Panc1 (cell line): ENCODE measurements around the gene IL12RB2. TPM values are rescaled to one million over a fixed set of nuclear protein-coding genes. Genes with fewer than 3 reads are reported as not detected.

Experiments
- ATAC-seq: fragments of 200-7000 bp; cut with Tn5 transposase; 2 replicates; pipeline ENCODE4 v1.9.1; 2020; ENCODE audit warnings: mild to moderate bottlenecking, moderate library complexity
- BruUV-seq: library from RNA; stranded (reverse); fragments of 400-500 nt; replicated peaks from 2 replicates; lab custom pipeline; 2021; lab: Mats Ljungman, UMichigan
- CTCF ChIA-PET: fragments of 300-600 bp; sonication (Branson Sonifier 250); formaldehyde crosslinking; loops from one replicate; lab custom pipeline; 2022; ENCODE audit warnings: antibody characterized with exemption; lab: Charles Lee
- POLR2A ChIA-PET: fragments of 300-600 bp; sonication (Branson Sonifier 250); formaldehyde crosslinking; loops from one replicate; lab custom pipeline; 2022; ENCODE audit warnings: antibody characterized with exemption; lab: Charles Lee
- DNase-seq: peaks from one replicate; pipeline ENCODE4 v3.0.0-alpha.2; 2010; ENCODE audit warnings: low read depth, low spot score
- H3K27ac ChIP-seq: 2 replicates; pipeline ENCODE4 v1.5.1; 2011; ENCODE audit warnings: mild to moderate bottlenecking, low read length, inconsistent platforms
- H3K27me3 ChIP-seq: fragments of 200-500 bp; sonication (Bioruptor generic); 2 replicates; pipeline ENCODE4 v1.6.0; 2014; ENCODE audit warnings: low read length, inconsistent platforms; ENCODE audit not compliant: control insufficient read depth, insufficient read depth
- H3K36me3 ChIP-seq: fragments of 200-500 bp; sonication (Bioruptor generic); 2 replicates; pipeline ENCODE4 v1.5.1; 2014; ENCODE audit warnings: inconsistent platforms, mild to moderate bottlenecking, low read length, moderate library complexity; ENCODE audit not compliant: control insufficient read depth, insufficient read depth
- H3K4me1 ChIP-seq: 2 replicates; pipeline ENCODE4 v1.5.1; 2011; ENCODE audit warnings: inconsistent platforms, mild to moderate bottlenecking, low read length, moderate library complexity; ENCODE audit not compliant: control insufficient read depth, insufficient read depth
- H3K4me3 ChIP-seq, 2 experiments: 2 replicates each; pipeline ENCODE4 v1.5.1; 2011 to 2012; ENCODE audit warnings: low read depth in 2 of 2, low read length in 2 of 2, mild to moderate bottlenecking in 2 of 2, inconsistent platforms in 1 of 2, moderate library complexity in 1 of 2
- H3K9me3 ChIP-seq: fragments of 200-500 bp; sonication (Bioruptor generic); 2 replicates; pipeline ENCODE4 v1.5.1; 2014; ENCODE audit warnings: low read depth, mild to moderate bottlenecking, inconsistent platforms, low read length, moderate library complexity; ENCODE audit not compliant: control insufficient read depth, insufficient read depth
- CTCF ChIP-seq: fragments of 450-650 bp; IDR thresholded peaks from 2 replicates; pipeline ENCODE4 v1.5.1; 2017; ENCODE audit warnings: mild to moderate bottlenecking
- POLR2AphosphoS5 ChIP-seq: IDR thresholded peaks from 2 replicates; pipeline ENCODE4 v1.6.1; 2012; ENCODE audit warnings: mild to moderate bottlenecking, low read depth, low read length, moderate library complexity
- REST ChIP-seq, 2 experiments: IDR thresholded peaks; 2 replicates each; pipeline ENCODE4 v1.6.1; 2011 to 2012; ENCODE audit warnings: low read depth in 2 of 2, control low read depth in 1 of 2, low read length in 1 of 2, mild to moderate bottlenecking in 1 of 2, moderate library complexity in 1 of 2; ENCODE audit not compliant: insufficient read depth in 1 of 2
- SIN3A ChIP-seq: IDR thresholded peaks from 2 replicates; pipeline ENCODE4 v1.6.1; 2012; ENCODE audit warnings: low read depth, mild to moderate bottlenecking, low read length, moderate library complexity, borderline replicate concordance; ENCODE audit not compliant: insufficient read depth
- TCF7L2 ChIP-seq: IDR thresholded peaks from 2 replicates; pipeline ENCODE4 v1.6.1; 2011; ENCODE audit warnings: mild to moderate bottlenecking, low read depth, low read length, inconsistent platforms
- in situ Hi-C: cut with HindIII; loops from 2 replicates; pipeline ENCODE4 v1.10.0; 2016; ENCODE audit warnings: low sequenced_read_pairs, low pct_unique_long_range_greater_than_20kb
- intact Hi-C: fragments of 100-400 bp; cut with micrococcal nuclease; formaldehyde crosslinking; loops from one replicate; pipeline ENCODE4 v1.10.0; 2022; ENCODE audit not compliant: unreplicated experiment
- total RNA-seq: library from RNA; stranded (reverse); gene quantifications from one replicate; pipeline ENCODE4 v1.2.1, GENCODE V29; 2021; ENCODE audit not compliant: unreplicated experiment

IL12RB2 gene
- total RNA-seq, 1 experiment from 2014 or later = 0.26 TPM

- ChIA-PET CTCF (no interaction called here), POLR2A (no interaction called here)
- DNase-seq (no peak), ATAC-seq (peak; percentile 67)
- BruUV-seq = no TSS peak
- Histone ChIP-seq H3K36me3 (no peaks in the 10 kb centered on the region), H3K9me3 (no peaks in the 10 kb centered on the region), H3K27ac (no peak overlapping the region), H3K27me3 (no peaks in the 10 kb centered on the region), H3K4me3 (no peak overlapping the region), H3K4me1 (no peaks in the 10 kb centered on the region)
- in situ Hi-C loops = no loop called here
- intact Hi-C loops = no loop called here
- TF ChIP-seq SIN3A (no peak), CTCF (no peak), REST (IDR thresholded peaks at IDR 0.05; ENCODE audit: insufficient read depth in 1 of 2, low read depth in 2 of 2, low read length in 1 of 2) (no peak), TCF7L2 (no peak)
Observed at GRCh38 chr1:67372136-67372535, 64.5 kb downstream of the IL12RB2 start.

- no peaks in the 10 kb centered on the region for H3K27me3 ChIP-seq
- CTCF ChIA-PET = no interaction called here
- no peak overlapping the region for H3K27ac ChIP-seq
- DNase-seq = no peak
- no peak overlapping the region for H3K4me3 ChIP-seq
- ATAC-seq = peak; percentile 12; the same call in 1 of the 2 replicates
- H3K36me3 ChIP-seq = no peaks in the 10 kb centered on the region
- H3K4me1 ChIP-seq = no peaks in the 10 kb centered on the region
- no peaks in the 10 kb centered on the region for H3K9me3 ChIP-seq
- no peak for TF ChIP-seq REST (IDR thresholded peaks at IDR 0.05; ENCODE audit: insufficient read depth in 1 of 2, low read depth in 2 of 2, low read length in 1 of 2)
- TF ChIP-seq CTCF = no peak
- TF ChIP-seq TCF7L2 = no peak
- TF ChIP-seq SIN3A = no peak
- TF ChIP-seq POLR2AphosphoS5 = no peak
- intact Hi-C loops (no loop called here), in situ Hi-C loops (no loop called here)
- POLR2A ChIA-PET = no interaction called here
- no TSS peak for BruUV-seq
Observed at GRCh38 chr1:67372898-67373297, 65.2 kb downstream of the IL12RB2 start.
